WTC11 (cell line): Measurements from ENCODE around the gene CXorf38. TPM values are rescaled to one million over a fixed set of nuclear protein-coding genes. Genes with fewer than 3 reads are reported as not detected.

Source experiments
- ATAC-seq: fragments of 200-7000 bp; cut with Tn5 transposase; 2 replicates; pipeline ENCODE4 v1.10.0; 2021; ENCODE audit warnings: mild to moderate bottlenecking, moderate library complexity
- CTCF ChIA-PET: fragments of 300-600 bp; sonication (Branson Sonifier 250); formaldehyde crosslinking; loops from one replicate; lab custom pipeline; 2021; ENCODE audit warnings: antibody characterized with exemption; lab: Charles Lee
- POLR2A ChIA-PET: fragments of 350-600 bp; sonication (Branson Sonifier 250); formaldehyde crosslinking; loops from one replicate; lab custom pipeline; 2021; ENCODE audit warnings: antibody characterized with exemption; lab: Charles Lee
- DNase-seq: peaks from one replicate; pipeline ENCODE4 v3.0.0; 2021; ENCODE audit warnings: low spot score
- H3K27ac Mint-ChIP-seq: 2 replicates; pipeline ENCODE4 v1.8.0; 2021; ENCODE audit warnings: mixed read lengths
- H3K27me3 Mint-ChIP-seq: 2 replicates; pipeline ENCODE4 v1.8.0; 2021; ENCODE audit warnings: low read depth, mild to moderate bottlenecking, moderate library complexity, mixed read lengths
- H3K36me3 Mint-ChIP-seq: 2 replicates; pipeline ENCODE4 v1.8.0; 2021; ENCODE audit warnings: mixed read lengths
- H3K4me1 Mint-ChIP-seq: 2 replicates; pipeline ENCODE4 v1.8.0; 2022; ENCODE audit warnings: mixed read lengths
- H3K4me3 Mint-ChIP-seq: 2 replicates; pipeline ENCODE4 v1.8.0; 2021; ENCODE audit warnings: mild to moderate bottlenecking, moderate library complexity, mixed read lengths
- H3K9me3 Mint-ChIP-seq: 2 replicates; pipeline ENCODE4 v1.8.0; 2021; ENCODE audit warnings: mixed read lengths
- AFF4 ChIP-seq: sonication (generic); formaldehyde crosslinking; IDR thresholded peaks from 2 replicates; pipeline ENCODE4 v1.8.1; 2023; ENCODE audit warnings: mild to moderate bottlenecking, missing genetic modification reagents, borderline replicate concordance
- AR ChIP-seq: fragments of 250-450 bp; sonication (Bioruptor Pico); IDR thresholded peaks from 2 replicates; pipeline ENCODE4 v1.9.0; 2021; ENCODE audit warnings: mild to moderate bottlenecking
- ATF1 ChIP-seq: sonication (generic); formaldehyde crosslinking; IDR thresholded peaks from 2 replicates; pipeline ENCODE4 v1.8.1; 2023; ENCODE audit warnings: mild to moderate bottlenecking, moderate library complexity, missing genetic modification reagents
- CTCF ChIP-seq: fragments of 200-600 bp; IDR thresholded peaks from 2 replicates; pipeline ENCODE4 v1.8.0; 2022; ENCODE audit warnings: antibody characterized with exemption
- ERG ChIP-seq: fragments of 250-450 bp; sonication (Bioruptor Pico); IDR thresholded peaks from 2 replicates; pipeline ENCODE4 v1.8.0; 2021; ENCODE audit warnings: mild to moderate bottlenecking
- ESRRA ChIP-seq: sonication (generic); formaldehyde crosslinking; IDR thresholded peaks from 2 replicates; pipeline ENCODE4 v1.8.1; 2022; ENCODE audit warnings: mild to moderate bottlenecking, missing genetic modification reagents, borderline replicate concordance
- FOXJ3 ChIP-seq: sonication (generic); formaldehyde crosslinking; IDR thresholded peaks from 2 replicates; pipeline ENCODE4 v1.9.0; 2021; ENCODE audit warnings: missing genetic modification reagents, mild to moderate bottlenecking, borderline replicate concordance
- KAT7 ChIP-seq: sonication (generic); formaldehyde crosslinking; IDR thresholded peaks from 2 replicates; pipeline ENCODE4 v1.8.1; 2023; ENCODE audit warnings: missing genetic modification reagents, mild to moderate bottlenecking, borderline replicate concordance
- MAX ChIP-seq: sonication (generic); formaldehyde crosslinking; IDR thresholded peaks from 2 replicates; pipeline ENCODE4 v1.8.0; 2022; ENCODE audit warnings: mild to moderate bottlenecking, missing genetic modification reagents
- MXD4 ChIP-seq: fragments of 250-450 bp; sonication (Bioruptor Pico); IDR thresholded peaks from 2 replicates; pipeline ENCODE4 v1.8.0; 2021; ENCODE audit warnings: mild to moderate bottlenecking, moderate library complexity, borderline replicate concordance
- NFATC4 ChIP-seq: fragments of 250-450 bp; sonication (Bioruptor Pico); IDR thresholded peaks from 2 replicates; pipeline ENCODE4 v1.9.0; 2021; ENCODE audit warnings: mild to moderate bottlenecking
- NFE2L1 ChIP-seq: sonication (generic); formaldehyde crosslinking; IDR thresholded peaks from 2 replicates; pipeline ENCODE4 v1.8.1; 2023; ENCODE audit warnings: missing genetic modification reagents
- PRDM15 ChIP-seq: sonication (generic); formaldehyde crosslinking; IDR thresholded peaks from 2 replicates; pipeline ENCODE4 v1.8.0; 2022; ENCODE audit warnings: missing genetic modification reagents
- RORB ChIP-seq: fragments of 250-450 bp; sonication (Bioruptor Pico); IDR thresholded peaks from 2 replicates; pipeline ENCODE4 v1.9.0; 2021; ENCODE audit warnings: mild to moderate bottlenecking
- SMAD3 ChIP-seq: sonication (generic); formaldehyde crosslinking; IDR thresholded peaks from 2 replicates; pipeline ENCODE4 v1.8.0; 2022; ENCODE audit warnings: missing genetic modification reagents, mild to moderate bottlenecking, borderline replicate concordance
- TCF7 ChIP-seq: sonication (generic); formaldehyde crosslinking; IDR thresholded peaks from 2 replicates; pipeline ENCODE4 v1.8.0; 2022; ENCODE audit warnings: mild to moderate bottlenecking, low read depth, missing genetic modification reagents, moderate library complexity
- ZMAT4 ChIP-seq: fragments of 250-450 bp; sonication (Bioruptor Pico); IDR thresholded peaks from 2 replicates; pipeline ENCODE4 v1.9.0; 2021; ENCODE audit warnings: mild to moderate bottlenecking
- ZNF263 ChIP-seq: sonication (generic); formaldehyde crosslinking; IDR thresholded peaks from 2 replicates; pipeline ENCODE4 v1.8.1; 2022; ENCODE audit warnings: low read depth, mild to moderate bottlenecking, moderate library complexity, missing genetic modification reagents
- ZSCAN18 ChIP-seq: fragments of 250-450 bp; sonication (Bioruptor Pico); IDR thresholded peaks from 2 replicates; pipeline ENCODE4 v2.1.2; 2022; ENCODE audit warnings: mild to moderate bottlenecking, moderate library complexity
- total RNA-seq: library from RNA; stranded (reverse); gene quantifications from 3 replicates; pipeline ENCODE4 v1.2.3, GENCODE V29; 2021

CXorf38 gene
- total RNA-seq, 1 experiment from 2014 or later: 10.0 TPM

- TF ChIP-seq AFF4 (CRISPR knock-in tag) (no peak), ZMAT4 (CRISPR knock-in tag) (no peak), AR (CRISPR knock-in tag) (no peak), NFE2L1 (CRISPR knock-in tag) (no peak), KAT7 (CRISPR knock-in tag) (no peak), ERG (CRISPR knock-in tag) (no peak)
- TF ChIP-seq, all 79 proteins: peak for 0
Measured at GRCh38 chrX:40579900-40580536, 67.3 kb downstream of the CXorf38 start (continued).

- Mint-ChIP-seq H3K27ac (no peak overlapping the region), H3K36me3 (no peaks in the 10 kb centered on the region), H3K9me3 (no peaks in the 10 kb centered on the region), H3K4me1 (peaks cover 8% of the 10 kb centered on the region), H3K4me3 (no peak overlapping the region), H3K27me3 (no peaks in the 10 kb centered on the region)
- POLR2A ChIA-PET: no interaction called here
- DNase-seq: no peak
- CTCF ChIA-PET: no interaction called here
- no peak for ATAC-seq
- no peak for TF ChIP-seq SMAD3 (CRISPR knock-in tag)
- TF ChIP-seq PRDM15 (CRISPR knock-in tag): no peak
- TF ChIP-seq ATF1 (CRISPR knock-in tag): no peak
- TF ChIP-seq MAX: no peak
- TF ChIP-seq FOXJ3 (CRISPR knock-in tag): no peak
- no peak for TF ChIP-seq MXD4
- TF ChIP-seq CTCF: no peak
- no peak for TF ChIP-seq NFATC4 (CRISPR knock-in tag)
- no peak for TF ChIP-seq ZSCAN18 (CRISPR knock-in tag)
- no peak for TF ChIP-seq TCF7 (CRISPR knock-in tag)
- TF ChIP-seq NFE2L1 (CRISPR knock-in tag): no peak
- TF ChIP-seq ESRRA (CRISPR knock-in tag): no peak
- no peak for TF ChIP-seq RORB (CRISPR knock-in tag)
- TF ChIP-seq ZNF263 (CRISPR knock-in tag): no peak
- no peak for TF ChIP-seq ZMAT4 (CRISPR knock-in tag)
Measured at GRCh38 chrX:40579141-40579540, 68.2 kb downstream of the CXorf38 start.
